Omental fat pad (tissue), 4 donors: Measurements from ENCODE around the gene RORB. TPM values are rescaled to one million over a fixed set of nuclear protein-coding genes. Genes with fewer than 3 reads are reported as not detected.

ENCODE experiments used
- ATAC-seq: fragments of 150-250 bp; one replicate; pipeline ENCODE4 v1.9.1; 2016; ENCODE audit warnings: mild to moderate bottlenecking, moderate library complexity; ENCODE audit not compliant: low FRiP score
- DNase-seq: peaks from one replicate; pipeline ENCODE4 v3.0.0-alpha.2; 2019; ENCODE audit warnings: low spot score
- total RNA-seq, 4 donors: library from RNA; depleted of rRNA; stranded (reverse); fragments of >200 nt; gene quantifications; one replicate each; pipeline ENCODE4 v1.1.0, GENCODE V29; 2016
- TF ChIP-seq, protein P1 (sequence below), 3 donors: fragments of 450-650 bp; IDR thresholded peaks; one replicate each; pipeline ENCODE4 v1.5.1; 2016 to 2017; ENCODE audit warnings: antibody characterized with exemption in 3 of 3, mild to moderate bottlenecking in 3 of 3, moderate library complexity in 2 of 3

RORB gene
- total RNA-seq, 4 donors from 2014 or later = 0.50 to 2.8 (median 2.1) TPM

DNA sequence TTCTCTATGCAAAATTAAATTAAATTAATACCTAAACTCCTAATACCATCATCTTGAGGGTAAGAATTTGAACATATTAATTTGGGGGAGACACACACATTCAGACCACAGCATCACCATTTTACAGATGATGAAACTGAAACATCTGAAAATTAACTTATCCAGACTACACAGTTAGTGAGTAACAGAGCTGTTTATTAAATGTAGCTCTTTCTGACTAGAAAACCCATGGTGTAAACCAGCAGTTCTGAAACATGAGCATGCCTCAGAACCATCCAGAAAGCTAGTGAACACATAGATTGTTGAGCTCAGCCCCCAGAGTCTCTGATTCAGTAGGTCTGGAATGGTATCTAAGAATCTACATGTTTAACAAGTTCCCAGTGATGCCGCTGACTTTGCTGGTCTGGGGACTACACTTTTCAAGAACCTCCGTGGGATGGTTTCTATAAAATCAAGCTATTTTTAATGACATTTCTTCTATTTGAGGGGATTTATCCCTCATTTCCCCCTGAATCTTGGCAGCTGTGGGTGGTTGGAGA lies 113.5 kb downstream of the RORB start:
- DNase-seq = no peak
- TF ChIP-seq, protein P1, sequence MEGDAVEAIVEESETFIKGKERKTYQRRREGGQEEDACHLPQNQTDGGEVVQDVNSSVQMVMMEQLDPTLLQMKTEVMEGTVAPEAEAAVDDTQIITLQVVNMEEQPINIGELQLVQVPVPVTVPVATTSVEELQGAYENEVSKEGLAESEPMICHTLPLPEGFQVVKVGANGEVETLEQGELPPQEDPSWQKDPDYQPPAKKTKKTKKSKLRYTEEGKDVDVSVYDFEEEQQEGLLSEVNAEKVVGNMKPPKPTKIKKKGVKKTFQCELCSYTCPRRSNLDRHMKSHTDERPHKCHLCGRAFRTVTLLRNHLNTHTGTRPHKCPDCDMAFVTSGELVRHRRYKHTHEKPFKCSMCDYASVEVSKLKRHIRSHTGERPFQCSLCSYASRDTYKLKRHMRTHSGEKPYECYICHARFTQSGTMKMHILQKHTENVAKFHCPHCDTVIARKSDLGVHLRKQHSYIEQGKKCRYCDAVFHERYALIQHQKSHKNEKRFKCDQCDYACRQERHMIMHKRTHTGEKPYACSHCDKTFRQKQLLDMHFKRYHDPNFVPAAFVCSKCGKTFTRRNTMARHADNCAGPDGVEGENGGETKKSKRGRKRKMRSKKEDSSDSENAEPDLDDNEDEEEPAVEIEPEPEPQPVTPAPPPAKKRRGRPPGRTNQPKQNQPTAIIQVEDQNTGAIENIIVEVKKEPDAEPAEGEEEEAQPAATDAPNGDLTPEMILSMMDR (IDR thresholded peaks at IDR 0.05) = no peak
- no peak for ATAC-seq

DNA sequence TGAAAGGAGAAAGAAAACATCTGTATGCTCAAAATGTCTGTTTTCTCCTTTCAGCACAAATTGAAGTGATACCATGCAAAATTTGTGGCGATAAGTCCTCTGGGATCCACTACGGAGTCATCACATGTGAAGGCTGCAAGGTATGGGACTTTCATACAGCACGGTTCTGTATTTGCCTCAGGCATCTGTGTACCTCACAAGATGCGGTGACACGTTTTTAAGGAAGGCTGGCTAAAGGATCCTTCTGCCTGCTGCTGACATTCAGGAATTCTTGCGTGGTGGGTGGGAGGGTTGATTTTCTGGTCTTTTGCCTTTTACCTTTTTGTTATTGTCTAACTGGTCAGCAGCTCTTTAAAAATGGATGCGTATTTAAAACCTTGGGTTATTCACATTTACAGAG lies 133.1 kb downstream of the RORB start:
- TF ChIP-seq, protein P1 (IDR thresholded peaks at IDR 0.05) = no peak
- DNase-seq (no peak), ATAC-seq (no peak)

DNA sequence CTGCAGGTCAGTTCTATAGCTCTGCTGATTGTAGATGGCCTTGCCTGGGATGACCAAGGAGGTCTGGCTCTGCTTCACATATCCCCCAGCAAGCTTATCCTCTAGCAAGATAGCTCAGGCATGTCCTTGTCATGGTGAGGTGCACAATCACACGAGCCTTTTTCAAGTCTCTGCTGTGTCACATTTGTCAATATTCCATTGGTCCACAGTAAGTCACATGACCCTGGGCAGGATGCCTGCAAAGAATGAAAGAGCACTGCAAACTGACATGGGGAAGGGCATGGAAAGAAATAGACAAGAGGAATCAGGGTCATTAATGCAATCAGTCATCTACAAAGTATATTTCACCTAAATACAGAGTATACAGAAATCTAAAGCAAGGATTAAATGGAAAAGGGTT lies 142.0 kb downstream of the RORB start:
- DNase-seq = no peak
- TF ChIP-seq, protein P1 (IDR thresholded peaks at IDR 0.05) = no peak
- no peak for ATAC-seq

DNA sequence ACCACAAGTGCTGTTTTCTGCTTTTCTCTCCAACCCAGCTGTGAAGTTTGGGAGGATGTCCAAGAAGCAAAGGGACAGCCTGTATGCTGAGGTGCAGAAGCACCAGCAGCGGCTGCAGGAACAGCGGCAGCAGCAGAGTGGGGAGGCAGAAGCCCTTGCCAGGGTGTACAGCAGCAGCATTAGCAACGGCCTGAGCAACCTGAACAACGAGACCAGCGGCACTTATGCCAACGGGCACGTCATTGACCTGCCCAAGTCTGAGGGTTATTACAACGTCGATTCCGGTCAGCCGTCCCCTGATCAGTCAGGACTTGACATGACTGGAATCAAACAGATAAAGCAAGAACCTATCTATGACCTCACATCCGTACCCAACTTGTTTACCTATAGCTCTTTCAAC lies 145.2 kb downstream of the RORB start:
- DNase-seq (no peak), ATAC-seq (no peak)
- TF ChIP-seq, protein P1 (IDR thresholded peaks at IDR 0.05) = no peak

- TF ChIP-seq, protein P1 (IDR thresholded peaks at IDR 0.05) = no peak
- ATAC-seq (no peak), DNase-seq (no peak)
Observed at GRCh38 chr9:74643303-74643923, 146.3 kb downstream of the RORB start.

- ATAC-seq = no peak
- no peak for DNase-seq
- TF ChIP-seq, protein P1 (IDR thresholded peaks at IDR 0.05) = no peak
Observed at GRCh38 chr9:74644023-74644422, 146.9 kb downstream of the RORB start.

DNA sequence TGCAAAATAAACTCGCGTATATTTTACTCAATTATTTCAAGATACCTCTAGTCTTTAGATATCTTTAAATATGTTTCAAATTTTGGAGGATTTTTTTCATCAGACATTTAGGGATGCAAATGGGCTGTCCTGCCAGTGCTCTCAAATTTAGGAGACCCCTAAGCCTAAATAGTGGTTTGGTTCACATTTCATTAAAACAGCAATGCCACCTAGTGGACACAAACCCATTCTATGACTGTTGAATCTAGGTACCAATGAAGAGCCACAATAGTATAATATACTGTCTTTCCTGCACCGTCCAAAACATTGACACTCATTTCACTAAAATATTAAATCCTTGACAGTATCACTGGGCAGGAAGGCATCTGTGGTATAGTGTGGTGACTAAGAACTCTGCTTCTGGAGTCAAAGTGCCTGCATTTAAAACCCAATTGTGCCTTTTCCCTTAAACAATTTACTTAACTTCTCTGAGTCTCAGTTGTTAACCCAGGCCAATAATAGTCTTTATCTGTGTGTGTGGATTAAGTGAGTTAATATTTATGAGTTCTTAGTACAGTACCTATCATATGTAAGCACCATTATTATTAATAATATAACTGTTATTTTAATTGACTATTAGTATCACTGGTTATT lies 148.0 kb downstream of the RORB start:
- DNase-seq (no peak), ATAC-seq (no peak)
- TF ChIP-seq, protein P1 (IDR thresholded peaks at IDR 0.05) = no peak
